Aorta (tissue), 5 donors: ENCODE results near the gene OLA1. TPM values are rescaled to one million over a fixed set of nuclear protein-coding genes. Genes with fewer than 3 reads are reported as not detected.

Experiments
- ATAC-seq: fragments of 200-7000 bp; cut with Tn5 transposase; one replicate; pipeline ENCODE4 v1.9.1; 2022; ENCODE audit warnings: moderate library complexity; ENCODE audit not compliant: low FRiP score
- DNase-seq, 2 donors: peaks; one replicate each; pipeline ENCODE4 v3.0.0-alpha.2; 2020
- H3K27ac ChIP-seq, 2 donors: one replicate each; pipeline ENCODE4 v1.5.1; 2013; ENCODE audit warnings: low read length in 2 of 2, mild to moderate bottlenecking in 2 of 2, moderate library complexity in 2 of 2, control low read depth in 1 of 2, inconsistent platforms in 1 of 2, low read depth in 1 of 2
- H3K27me3 ChIP-seq, 2 donors: one replicate each; pipeline ENCODE4 v1.6.1; 2013; ENCODE audit warnings: control low read depth in 1 of 2, low read length in 1 of 2, mild to moderate bottlenecking in 1 of 2, moderate library complexity in 1 of 2; ENCODE audit not compliant: insufficient read depth in 2 of 2, control insufficient read depth in 1 of 2
- H3K36me3 ChIP-seq, 2 donors: one replicate each; pipeline ENCODE4 v1.6.1; 2013; ENCODE audit warnings: control low read depth in 1 of 2, low read length in 1 of 2, mild to moderate bottlenecking in 1 of 2; ENCODE audit not compliant: insufficient read depth in 2 of 2, control insufficient read depth in 1 of 2
- H3K4me1 ChIP-seq, 2 donors: one replicate each; pipeline ENCODE4 v1.6.1; 2013; ENCODE audit warnings: low read length in 2 of 2, control low read depth in 1 of 2, mild to moderate bottlenecking in 1 of 2, moderate library complexity in 1 of 2; ENCODE audit not compliant: insufficient read depth in 2 of 2, control insufficient read depth in 1 of 2
- H3K4me3 ChIP-seq, 2 donors: one replicate each; pipeline ENCODE4 v1.5.1; 2013; ENCODE audit warnings: low read length in 2 of 2, control low read depth in 1 of 2, mild to moderate bottlenecking in 1 of 2
- H3K9me3 ChIP-seq: one replicate; pipeline ENCODE4 v1.6.1; 2013; ENCODE audit warnings: mild to moderate bottlenecking, low read length; ENCODE audit not compliant: control insufficient read depth
- WGBS, 2 donors: extraction: QIAGEN DNeasy Blood & Tissue Kit; methylation state at CpG; one replicate each; pipeline ENCODE4 v1.1.7; 2013; 5-methylcytosine and 5-hydroxymethylcytosine counted together
- intact Hi-C, 2 donors: fragments of 100-400 bp; cut with DNase I; formaldehyde crosslinking; loops; one replicate each; pipeline versions ENCODE4 v1.14.2 to v1.15.0; 2022
- polyA plus RNA-seq, 2 donors: library from polyadenylated mRNA; stranded (reverse); fragments of 200-250 nt; gene quantifications; one replicate each; pipeline ENCODE4 v1.2.3, GENCODE V29; 2013
- total RNA-seq, 2 donors: library from RNA; stranded (reverse); fragmentation: NEBNext Ultra II Directional; extraction: Animal tissue kit (Norgen Biotek cat#: 25700); gene quantifications; one replicate each; pipeline ENCODE4 v1.2.1, GENCODE V29; 2021
- donor health status: healthy with polysubstance abuse.
- donor health status: Bipolar disorder and iron deficiency.
- donor health status: DM: no; HTN: no; CAD: no.
- donor health status: DM: no; HTN: no; CAD: no.
- donor health status: DM: yes; HTN: yes; CAD: no.

OLA1 gene
- total and polyA plus RNA-seq, 4 donors = 45.2 to 64.0 (median 54.3) TPM

GRCh38 chr2:174236429-174236828 is 11.9 kb downstream of the OLA1 start:
- DNase-seq (no peak), ATAC-seq (no peak)
- Histone ChIP-seq H3K9me3 (no peaks in the 10 kb centered on the region), H3K27me3 (no peaks in the 10 kb centered on the region), H3K27ac (no peak overlapping the region), H3K36me3 (no peaks in the 10 kb centered on the region), H3K4me1 (peaks cover 0 to 3% of the 10 kb centered on the region in 2 donors), H3K4me3 (no peak overlapping the region)
- intact Hi-C loops = no loop called here
- WGBS, 2 donors = 96 to 99% methylated on average over 3 of the region's 3 CpGs

- Histone ChIP-seq H3K9me3 (no peaks in the 10 kb centered on the region), H3K4me1 (no peaks in the 10 kb centered on the region), H3K4me3 (no peak overlapping the region), H3K27ac (no peak overlapping the region), H3K36me3 (no peaks in the 10 kb centered on the region), H3K27me3 (no peaks in the 10 kb centered on the region)
- ATAC-seq (no peak), DNase-seq (no peak)
- WGBS, 2 donors = 79 to 85% methylated on average over 4 of the region's 4 CpGs
- intact Hi-C loops = no loop called here
Measured at GRCh38 chr2:174235680-174236079, 12.7 kb downstream of the OLA1 start.

GRCh38 chr2:174233771-174234275 is 14.5 kb downstream of the OLA1 start:
- Histone ChIP-seq H3K36me3 (no peaks in the 10 kb centered on the region), H3K27ac (no peak overlapping the region), H3K4me1 (no peaks in the 10 kb centered on the region), H3K4me3 (no peak overlapping the region), H3K9me3 (no peaks in the 10 kb centered on the region), H3K27me3 (no peaks in the 10 kb centered on the region)
- intact Hi-C loops = no loop called here
- DNase-seq (no peak), ATAC-seq (no peak)
- 94 to 97% methylated on average over 1 of the region's 1 CpG for WGBS, 2 donors

- 96 to 97% methylated on average over 1 of the region's 1 CpG for WGBS, 2 donors
- Histone ChIP-seq H3K36me3 (no peaks in the 10 kb centered on the region), H3K27ac (no peak overlapping the region), H3K4me3 (no peak overlapping the region), H3K27me3 (no peaks in the 10 kb centered on the region), H3K4me1 (no peaks in the 10 kb centered on the region), H3K9me3 (no peaks in the 10 kb centered on the region)
- ATAC-seq = no peak
- no peak for DNase-seq
- intact Hi-C loops = no loop called here
Measured at GRCh38 chr2:174227748-174228147, 20.6 kb downstream of the OLA1 start.

- WGBS, 2 donors = 95 to 96% methylated on average over 7 of the region's 7 CpGs
- ATAC-seq = no peak
- Histone ChIP-seq H3K4me1 (peaks cover 1 to 2% of the 10 kb centered on the region in 2 donors), H3K9me3 (no peaks in the 10 kb centered on the region), H3K27ac (no peak overlapping the region), H3K36me3 (no peaks in the 10 kb centered on the region), H3K27me3 (no peaks in the 10 kb centered on the region), H3K4me3 (no peak overlapping the region)
- intact Hi-C loops = no loop called here
- no peak for DNase-seq
Measured at GRCh38 chr2:174224665-174225288, 23.6 kb downstream of the OLA1 start.

GRCh38 chr2:174224125-174224524 is 24.2 kb downstream of the OLA1 start:
- 96 to 97% methylated on average over 5 of the region's 5 CpGs for WGBS, 2 donors
- Histone ChIP-seq H3K4me1 (peaks cover 1 to 2% of the 10 kb centered on the region in 2 donors), H3K27ac (no peak overlapping the region), H3K4me3 (no peak overlapping the region), H3K27me3 (no peaks in the 10 kb centered on the region), H3K36me3 (no peaks in the 10 kb centered on the region), H3K9me3 (no peaks in the 10 kb centered on the region)
- ATAC-seq = no peak
- DNase-seq = no peak
- intact Hi-C loops = no loop called here

- Histone ChIP-seq H3K27me3 (no peaks in the 10 kb centered on the region), H3K9me3 (no peaks in the 10 kb centered on the region), H3K36me3 (no peaks in the 10 kb centered on the region), H3K27ac (no peak overlapping the region), H3K4me1 (peaks cover 1 to 2% of the 10 kb centered on the region in 2 donors), H3K4me3 (no peak overlapping the region)
- WGBS, 2 donors = 55 to 56% methylated on average over 3 of the region's 3 CpGs
- intact Hi-C loops = no loop called here
- ATAC-seq (no peak), DNase-seq (no peak)
Measured at GRCh38 chr2:174223388-174223787, 24.9 kb downstream of the OLA1 start.

GRCh38 chr2:174222154-174222553 is 26.2 kb downstream of the OLA1 start:
- ATAC-seq (no peak), DNase-seq (no peak)
- H3K4me1 ChIP-seq = peaks cover 1 to 2% of the 10 kb centered on the region in 2 donors
- H3K9me3 ChIP-seq = no peaks in the 10 kb centered on the region
- WGBS, 2 donors = 89 to 93% methylated on average over 1 of the region's 1 CpG
- intact Hi-C loops = no loop called here
- H3K27me3 ChIP-seq = no peaks in the 10 kb centered on the region
- no peaks in the 10 kb centered on the region for H3K36me3 ChIP-seq
- no peak overlapping the region for H3K4me3 ChIP-seq
- no peak overlapping the region for H3K27ac ChIP-seq

GRCh38 chr2:174219321-174219720 is 29.0 kb downstream of the OLA1 start:
- DNase-seq = no peak
- Histone ChIP-seq H3K9me3 (no peaks in the 10 kb centered on the region), H3K36me3 (no peaks in the 10 kb centered on the region), H3K4me1 (peaks cover 1 to 2% of the 10 kb centered on the region in 2 donors), H3K27ac (no peak overlapping the region), H3K27me3 (no peaks in the 10 kb centered on the region), H3K4me3 (no peak overlapping the region)
- 96 to 98% methylated on average over 3 to 4 of the region's 4 CpGs for WGBS, 2 donors
- no peak for ATAC-seq
- intact Hi-C loops = no loop called here
